Body of pancreas (tissue), 4 donors: ENCODE measurements around the gene UBE2D2. TPM values are rescaled to one million over a fixed set of nuclear protein-coding genes. Genes with fewer than 3 reads are reported as not detected.

Experiments used
- ATAC-seq: fragments of 150-250 bp; one replicate; pipeline ENCODE4 v1.9.1; 2016
- DNase-seq, 4 donors: peaks; one replicate each; pipeline ENCODE4 v3.0.0-alpha.2; 2019
- H3K27ac ChIP-seq, 4 donors: fragments of 200-600 bp; sonication (generic); 1 replicate in 3 of 4; 2 replicates in 1 of 4; pipeline versions ENCODE4 v1.5.1 to v1.6.1; 2016 to 2019; ENCODE audit warnings: mild to moderate bottlenecking in 1 of 4, mixed read lengths in 1 of 4, moderate library complexity in 1 of 4
- H3K27me3 ChIP-seq, 2 donors: fragments of 200-600 bp; sonication (generic); one replicate each; pipeline ENCODE4 v1.6.0; 2016; ENCODE audit warnings: mild to moderate bottlenecking in 1 of 2
- H3K36me3 ChIP-seq, 2 donors: fragments of 200-600 bp; sonication (generic); replicated peaks in 1 of 2; 2 replicates each; pipeline ENCODE4 v1.5.1; 2016; ENCODE audit warnings: low read depth in 2 of 2; ENCODE audit not compliant: insufficient read depth in 1 of 2
- H3K4me1 ChIP-seq: fragments of 200-600 bp; sonication (generic); one replicate; pipeline ENCODE4 v1.6.0; 2016
- H3K4me3 ChIP-seq, 2 donors: fragments of 200-600 bp; sonication (generic); 1 replicate in 1 of 2; 2 replicates in 1 of 2; pipeline ENCODE4 v1.5.1; 2016 to 2019
- H3K9me3 ChIP-seq, 3 donors: fragments of 200-600 bp; sonication (generic); 1 replicate in 2 of 3; 2 replicates in 1 of 3; pipeline ENCODE4 v1.5.1; 2016
- CTCF ChIP-seq, 7 experiments: fragments of 450-650 bp in 4 of 7; fragments of 200-600 bp in 3 of 7; sonication (generic) in 3 of 7; IDR thresholded peaks; one replicate each; pipeline ENCODE4 v1.5.1; 2016 to 2019; ENCODE audit warnings: antibody characterized with exemption in 7 of 7
- POLR2A ChIP-seq, 3 donors: fragments of 450-650 bp; IDR thresholded peaks; one replicate each; pipeline ENCODE4 v1.6.1; 2016; ENCODE audit warnings: antibody characterized with exemption in 3 of 3, mild to moderate bottlenecking in 2 of 3
- WGBS, 2 donors: methylation state at CpG; one replicate each; pipeline ENCODE4 v1.1.5; 2017; 5-methylcytosine and 5-hydroxymethylcytosine counted together
- intact Hi-C: fragments of 100-400 bp; cut with DNase I; formaldehyde crosslinking; loops from one replicate; pipeline ENCODE4 v1.15.1; 2023
- total RNA-seq, 2 donors: library from RNA; depleted of rRNA; stranded (reverse); fragments of >200 nt; gene quantifications; one replicate each; pipeline ENCODE4 v1.1.0, GENCODE V29; 2016

UBE2D2 gene
- total RNA-seq, 2 donors from 2014 or later: 38.9 to 102 TPM

DNA sequence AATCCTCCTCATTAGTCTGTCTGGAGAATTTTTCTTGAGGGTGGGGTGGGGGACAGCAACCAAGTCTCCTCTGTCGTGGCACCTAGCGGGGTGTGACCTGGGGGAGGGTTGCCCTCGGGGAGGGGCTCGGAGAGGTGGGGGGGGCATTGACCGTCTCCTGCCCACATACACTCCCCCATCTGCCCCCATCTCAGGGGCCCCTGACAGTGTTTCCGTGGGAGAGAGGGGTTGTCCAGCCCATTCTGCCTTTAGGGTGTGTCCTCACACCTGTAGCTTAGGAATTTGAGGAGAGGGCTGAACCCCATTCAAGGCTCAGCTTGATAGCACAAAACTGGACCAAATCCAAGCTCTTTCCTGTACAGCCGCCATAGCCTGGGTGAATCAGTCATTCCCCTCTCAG, 81.1 kb downstream of the UBE2D2 start:
- WGBS, 2 donors: 54 to 88% methylated on average over 3 to 7 of the region's 7 CpGs
- H3K4me1 ChIP-seq: peaks cover 79% of the 10 kb centered on the region
- DNase-seq: peak in 1 of 4 donors; percentile 2
- no peak overlapping the region for H3K4me3 ChIP-seq
- intact Hi-C loops: no loop called here
- H3K27me3 ChIP-seq: no peaks in the 10 kb centered on the region
- no peaks in the 10 kb centered on the region for H3K36me3 ChIP-seq
- H3K9me3 ChIP-seq: no peaks in the 10 kb centered on the region
- peak overlapping the region; percentile 77 to 86 (median 83) for H3K27ac ChIP-seq
- no peak for TF ChIP-seq POLR2A (IDR thresholded peaks at IDR 0.05)
- TF ChIP-seq CTCF (IDR thresholded peaks at IDR 0.05): no peak
- ATAC-seq: no peak

GRCh38 chr5:139642891-139643871, 82.0 kb downstream of the UBE2D2 start:
- ATAC-seq: peak; percentile 64
- TF ChIP-seq CTCF (IDR thresholded peaks at IDR 0.05): no peak
- peak in 2 of 3 donors; percentile 32 to 38 for TF ChIP-seq POLR2A (IDR thresholded peaks at IDR 0.05)
- no peaks in the 10 kb centered on the region for H3K27me3 ChIP-seq
- peak overlapping the region; percentile 77 to 86 (median 83) for H3K27ac ChIP-seq
- no peak overlapping the region for H3K4me3 ChIP-seq
- 8 to 25% methylated on average over 6 to 16 of the region's 16 CpGs for WGBS, 2 donors
- H3K4me1 ChIP-seq: peaks cover 79% of the 10 kb centered on the region
- DNase-seq: peak; percentile 81 to 93 (median 90)
- H3K9me3 ChIP-seq: no peaks in the 10 kb centered on the region
- intact Hi-C loops: no loop called here
- H3K36me3 ChIP-seq: no peaks in the 10 kb centered on the region

- peak in 2 of 4 donors; percentile 16 to 18 for DNase-seq
Measured at GRCh38 chr5:139644001-139644456, 82.9 kb downstream of the UBE2D2 start.

GRCh38 chr5:139644646-139645429, 83.7 kb downstream of the UBE2D2 start:
- Histone ChIP-seq H3K36me3 (no peaks in the 10 kb centered on the region), H3K27me3 (no peaks in the 10 kb centered on the region), H3K9me3 (no peaks in the 10 kb centered on the region), H3K27ac (peak overlapping the region; percentile 77 to 86 (median 83)), H3K4me1 (peaks cover 63% of the 10 kb centered on the region), H3K4me3 (no peak overlapping the region)
- intact Hi-C loops: no loop called here
- DNase-seq (peak in 2 of 4 donors; percentile 4 to 9), ATAC-seq (no peak)
- 77 to 92% methylated on average over 3 of the region's 3 CpGs for WGBS, 2 donors
- no peak for TF ChIP-seq POLR2A (IDR thresholded peaks at IDR 0.05)

More at GRCh38 chr5:139644001-139644456, 82.9 kb downstream of the UBE2D2 start:
- WGBS, 2 donors: 45 to 53% methylated on average over 2 to 5 of the region's 5 CpGs
- no peaks in the 10 kb centered on the region for H3K9me3 ChIP-seq
- no peaks in the 10 kb centered on the region for H3K36me3 ChIP-seq
- no peak overlapping the region for H3K4me3 ChIP-seq
- intact Hi-C loops: no loop called here
- peaks cover 71% of the 10 kb centered on the region for H3K4me1 ChIP-seq
- ATAC-seq: no peak
- peak overlapping the region; percentile 77 to 86 (median 83) for H3K27ac ChIP-seq
- H3K27me3 ChIP-seq: no peaks in the 10 kb centered on the region
- TF ChIP-seq POLR2A (IDR thresholded peaks at IDR 0.05) (no peak), CTCF (IDR thresholded peaks at IDR 0.05) (no peak)

DNA sequence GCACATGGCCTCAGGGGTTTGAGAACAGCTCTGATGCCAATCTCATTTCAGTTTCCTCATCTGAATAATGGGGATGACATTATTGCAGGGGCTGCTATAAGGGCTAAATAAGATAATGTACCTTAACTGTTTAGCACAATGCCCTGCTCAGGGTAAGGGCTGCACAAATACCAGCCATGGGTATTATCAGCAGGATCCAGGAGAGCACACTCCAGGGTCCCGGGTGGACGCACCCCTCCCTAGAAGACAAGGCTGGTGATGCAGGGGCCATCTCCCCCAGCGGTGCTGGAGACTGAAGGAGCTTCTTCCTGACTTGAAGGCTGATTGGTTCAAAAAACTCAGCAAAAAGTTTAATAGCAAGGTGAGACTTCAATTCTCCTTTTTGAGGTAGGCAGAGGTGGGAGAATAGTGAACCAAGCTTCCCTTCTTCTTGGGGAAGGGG, 84.3 kb downstream of the UBE2D2 start:
- intact Hi-C loops: no loop called here
- TF ChIP-seq CTCF (IDR thresholded peaks at IDR 0.05) (no peak), POLR2A (IDR thresholded peaks at IDR 0.05) (no peak)
- ATAC-seq (no peak), DNase-seq (peak in 2 of 4 donors; percentile 3 to 5)
- Histone ChIP-seq H3K27ac (peak overlapping the region in 2 of 4 donors; percentile 84 to 86), H3K36me3 (no peaks in the 10 kb centered on the region), H3K27me3 (no peaks in the 10 kb centered on the region), H3K4me1 (peaks cover 56% of the 10 kb centered on the region), H3K4me3 (no peak overlapping the region), H3K9me3 (no peaks in the 10 kb centered on the region)
- WGBS, 2 donors: 77 to 95% methylated on average over 3 of the region's 3 CpGs
